ENCODE data around the gene DNAJC16.
"Not testable (repeated sequence)": the region's sequence is repeated elsewhere in the genome, so short reads cannot be mapped to it uniquely, and the experiment has no call there.

The DNAJC16 gene

GRCh38 chr1:15508700-15509487 is 17.8 kb upstream of the DNAJC16 start:
- no peak for DNase-seq

DNA sequence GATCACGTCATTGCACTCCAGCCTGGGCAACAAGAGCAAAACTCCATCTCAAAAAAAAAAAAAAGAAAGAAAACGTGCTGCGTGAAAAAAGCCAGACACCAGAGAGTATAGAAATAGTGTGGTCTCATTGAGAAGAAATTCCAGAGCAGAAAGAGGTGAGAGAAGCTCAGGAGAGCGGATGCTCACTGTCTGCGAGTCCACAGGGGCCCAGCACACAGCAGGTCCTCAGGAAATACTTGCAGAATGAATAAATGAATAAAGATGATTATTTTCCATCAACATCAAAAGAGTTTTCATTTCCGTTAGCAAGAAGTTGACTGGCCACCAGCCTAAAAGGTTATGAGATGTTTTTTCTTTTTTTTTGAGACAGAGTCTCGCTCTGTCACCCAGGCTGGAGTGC is 17.1 kb upstream of the DNAJC16 start:
- no peak for DNase-seq

GRCh38 chr1:15510611-15511405 is 15.8 kb upstream of the DNAJC16 start:
- DNase-seq: no peak

GRCh38 chr1:15513192-15513591 is 13.5 kb upstream of the DNAJC16 start:
- DNase-seq: no peak

GRCh38 chr1:15513919-15514318 is 12.7 kb upstream of the DNAJC16 start:
- DNase-seq: no peak

- not testable (repeated sequence) for DNase-seq
Observed at GRCh38 chr1:15514557-15514956, 12.1 kb upstream of the DNAJC16 start.

- DNase-seq: no peak
Observed at GRCh38 chr1:15515022-15515663, 11.5 kb upstream of the DNAJC16 start.

DNA sequence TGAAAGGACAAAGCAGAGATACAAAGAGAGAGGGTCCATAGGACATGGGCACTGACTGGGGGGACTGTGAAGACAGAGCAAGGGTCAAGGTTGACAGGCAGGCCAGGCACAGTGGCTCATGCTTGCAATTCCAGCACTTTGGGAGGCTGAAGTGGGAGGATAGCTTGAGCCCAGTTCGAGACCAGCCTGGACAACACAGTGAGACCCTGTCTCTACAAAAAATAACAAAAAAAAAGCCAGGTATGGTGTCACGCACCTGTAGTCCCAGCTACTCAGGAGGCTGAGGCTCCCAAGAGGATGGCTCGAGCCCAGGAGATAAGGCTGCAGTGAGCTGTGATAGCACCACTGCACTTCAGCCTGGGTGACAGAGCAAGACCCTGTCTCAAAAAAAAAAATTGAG is 7.0 kb upstream of the DNAJC16 start:
- no peak for DNase-seq

DNA sequence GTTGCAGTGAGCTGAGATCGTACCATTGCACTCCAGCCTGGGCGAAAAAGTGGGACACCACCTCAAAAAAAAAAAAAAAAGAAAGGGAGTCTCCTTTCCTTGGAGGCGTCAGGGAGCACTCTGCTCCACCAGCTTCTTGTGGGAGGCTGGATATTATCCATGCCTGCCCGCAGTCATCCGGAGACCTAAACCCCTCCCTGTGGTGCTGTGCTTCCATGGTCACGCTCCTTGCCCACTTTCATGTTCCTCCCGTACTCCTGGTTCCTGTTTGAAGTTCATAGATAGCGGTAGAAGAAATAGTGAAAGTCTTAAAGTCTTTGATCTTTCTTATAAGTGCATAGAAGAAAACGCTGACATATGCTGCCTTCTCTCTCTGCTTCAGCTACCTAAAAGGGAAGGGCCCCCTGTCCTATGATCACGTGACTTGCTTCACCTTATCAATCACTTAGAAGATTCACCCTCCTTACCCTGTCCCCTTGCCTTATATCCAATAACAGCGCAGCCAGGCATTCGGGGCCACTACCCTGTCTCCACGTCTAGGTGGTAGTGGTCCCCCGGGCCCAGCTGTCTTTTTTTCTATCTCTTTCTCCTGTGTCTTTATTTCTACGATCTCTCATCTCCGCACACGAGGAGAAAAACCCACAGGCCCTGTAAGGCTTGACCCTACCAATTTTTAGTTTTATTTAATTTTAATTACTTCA is 5.3 kb upstream of the DNAJC16 start:
- DNase-seq: not testable (repeated sequence)

- DNase-seq: no peak
Observed at GRCh38 chr1:15522551-15522950, 4.1 kb upstream of the DNAJC16 start.

DNA sequence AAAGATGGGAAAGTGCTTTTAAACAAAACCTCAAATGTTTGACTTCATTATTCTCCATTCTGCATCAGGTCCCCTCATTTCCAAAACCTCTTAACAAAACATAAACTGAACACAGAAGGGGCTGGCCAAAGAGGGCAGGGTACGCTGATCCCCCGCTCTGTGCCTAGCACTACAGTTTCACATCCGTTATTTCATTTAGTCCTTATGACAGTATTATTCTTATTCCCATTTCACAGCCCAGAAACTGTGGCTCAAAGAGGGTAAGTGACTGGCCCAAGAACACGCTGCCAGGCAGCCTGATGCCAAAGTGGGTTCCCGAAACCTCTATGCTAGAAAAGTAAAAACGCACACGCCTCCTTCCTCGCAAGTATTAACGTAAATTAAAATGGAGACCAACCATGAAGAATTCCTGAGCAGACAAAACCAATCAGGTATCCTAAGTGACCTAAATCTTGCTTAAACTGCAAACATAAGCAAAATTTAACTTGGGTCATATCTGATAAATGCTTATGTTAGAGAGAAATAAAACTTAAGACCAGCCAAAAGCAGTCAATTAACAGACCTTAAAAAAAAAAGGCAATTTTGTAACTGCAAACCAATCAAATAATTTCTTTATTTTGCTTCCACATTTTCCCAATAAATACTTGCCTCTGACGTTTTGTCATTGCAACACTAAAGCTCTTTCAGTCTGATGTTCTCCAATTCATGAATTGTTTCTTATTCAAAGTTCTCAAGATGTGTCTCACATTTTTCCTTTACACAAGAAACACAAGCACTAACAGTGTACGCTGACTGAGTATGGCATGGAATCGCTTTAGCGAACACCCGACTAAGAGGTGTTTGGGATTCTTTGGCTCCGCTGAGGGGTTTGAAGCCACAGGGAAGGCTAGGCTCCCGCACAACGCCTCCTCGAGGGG is 3.3 kb upstream of the DNAJC16 start:
- DNase-seq: no peak

DNA sequence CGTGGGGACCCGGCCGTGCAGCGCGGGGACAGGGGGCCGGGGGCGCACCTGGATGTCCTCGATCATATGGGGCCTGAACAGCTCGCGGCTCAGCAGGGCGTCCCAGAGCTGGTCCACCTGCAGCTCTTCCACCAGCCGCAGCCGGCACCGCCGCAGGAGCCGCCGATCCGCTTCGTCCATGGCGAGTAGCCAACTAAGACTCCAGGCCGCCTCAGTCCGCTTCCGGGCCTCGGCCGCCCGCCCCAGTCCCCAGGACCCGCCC is 2.7 kb upstream of the DNAJC16 start, which contains the start of gene CASP9:
Gene CASP9 (minus strand): TSS at position 195 of the 262 bp plus-strand sequence. CDS start 15 bp downstream, at position 180.
- no peak for DNase-seq

GRCh38 chr1:15524283-15525049 is 2.2 kb upstream of the DNAJC16 start:
- DNase-seq: peak; percentile 100

GRCh38 chr1:15525050-15526020 is 1.3 kb upstream of the DNAJC16 start:
- peak; percentile 9 for DNase-seq

- DNase-seq: no peak
Observed at GRCh38 chr1:15526021-15526489, 593 bp upstream of the DNAJC16 start.

GRCh38 chr1:15531003-15531402 is 4.4 kb downstream of the DNAJC16 start:
- no peak for DNase-seq

GRCh38 chr1:15531682-15532081 is 5.0 kb downstream of the DNAJC16 start:
- no peak for DNase-seq

DNA sequence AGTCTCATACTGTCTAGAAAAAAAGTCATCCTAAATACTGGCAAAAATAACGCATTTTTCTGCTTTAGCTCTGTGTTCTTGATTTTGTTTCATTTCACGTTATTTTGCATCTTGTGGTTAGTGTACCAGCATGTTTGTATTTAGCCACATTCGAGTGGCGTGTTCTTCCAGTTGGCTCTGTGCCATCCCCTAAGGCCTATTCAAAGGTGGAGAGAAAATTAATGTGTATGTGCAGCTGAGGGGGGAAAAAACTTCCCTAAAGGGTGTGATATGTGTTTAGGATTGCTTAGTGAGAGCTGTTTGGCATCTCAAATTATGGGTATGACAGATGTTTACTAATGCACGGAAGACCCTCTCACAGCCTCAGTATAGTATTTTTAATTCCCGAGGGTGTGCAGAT is 12.1 kb downstream of the DNAJC16 start:
- DNase-seq: no peak

GRCh38 chr1:15540186-15540585 is 13.5 kb downstream of the DNAJC16 start:
- DNase-seq: no peak

DNA sequence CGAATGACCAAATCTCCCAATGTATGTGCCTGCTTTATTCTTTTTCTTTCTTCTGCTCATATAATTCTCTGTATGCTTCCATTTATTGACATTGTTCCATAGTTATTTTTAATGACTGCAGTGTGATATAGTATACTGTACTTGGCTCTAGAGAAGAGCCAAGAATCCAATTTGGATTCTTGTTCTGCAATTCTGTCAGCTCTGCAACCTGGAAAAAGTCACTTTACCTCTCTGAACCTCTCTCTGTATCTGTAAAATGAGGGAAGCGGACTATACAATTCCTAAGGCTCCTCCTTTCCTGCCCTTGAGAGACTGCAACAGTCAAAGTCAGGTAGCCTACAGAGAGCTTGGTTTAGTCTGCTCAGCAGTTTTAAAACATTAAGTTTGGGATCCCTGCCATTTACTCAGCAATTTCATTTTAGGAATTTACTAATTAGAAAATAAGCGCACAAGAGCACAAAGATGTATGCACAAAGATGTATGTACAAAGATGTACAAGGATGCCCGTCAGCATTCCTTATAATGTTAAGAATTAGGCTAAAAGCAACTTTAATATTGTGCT is 14.7 kb downstream of the DNAJC16 start:
- no peak for DNase-seq

Measured in stimulated activated CD4-positive, alpha-beta T cell treated with anti-CD3 and anti-CD28 coated beads, Interleukin-4, amount 100 ng/mL, for 24 hours (primary cell).